ENCODE results near the gene RPS21.

RPS21 gene

DNA sequence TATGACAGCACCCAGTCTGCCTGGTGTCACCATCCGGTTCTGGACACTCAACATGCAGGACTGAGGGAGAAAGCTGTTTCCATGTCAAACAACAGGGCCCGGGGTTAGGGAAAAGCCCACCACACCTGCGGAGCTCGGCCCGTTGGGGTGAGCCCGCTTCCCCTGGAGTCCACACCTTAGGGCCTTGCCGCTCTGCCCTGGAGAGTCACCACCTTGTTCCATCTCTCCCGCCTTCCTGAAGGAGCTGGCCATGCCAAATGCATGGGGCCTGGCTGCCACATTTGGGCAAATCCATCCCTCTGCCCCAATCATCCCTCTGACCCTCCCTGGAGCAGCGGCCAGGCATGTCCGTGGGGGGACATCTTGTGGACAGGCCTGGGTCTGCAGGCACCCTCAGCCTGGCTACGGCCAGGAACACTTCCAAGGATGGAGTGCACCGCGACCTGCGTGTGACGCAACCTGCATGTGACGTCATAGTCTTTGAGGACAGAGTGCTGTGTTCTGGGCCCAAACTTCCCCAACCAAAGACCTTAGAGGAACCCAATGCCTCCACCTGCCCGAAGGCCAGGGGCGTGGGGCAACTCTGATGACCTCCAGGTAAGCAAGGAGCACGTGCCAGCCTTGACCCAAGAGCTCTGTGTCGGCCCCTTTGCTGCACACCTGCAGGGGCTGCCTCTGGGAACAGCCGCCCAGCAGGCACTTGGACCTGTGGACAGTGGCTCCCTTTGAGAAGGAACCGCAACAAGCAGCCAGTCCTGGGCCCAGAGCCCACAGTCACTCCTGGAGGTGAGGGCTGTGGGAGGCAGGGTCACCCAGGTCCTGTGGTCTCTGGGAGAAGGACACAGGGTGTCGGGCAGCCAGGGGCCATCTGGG is 18.4 kb downstream of the RPS21 start:
- ChIA-PET POLR2A (interaction anchor here (0.6 kb wide), 1 partner anchor 238 kb away, joined by 3 read pairs; no protein-coding TSS in a partner anchor), CTCF (interaction anchor here (0.6 to 1.9 kb wide), 2 partner anchors 17 to 23 kb away, joined by 4 read pairs; no protein-coding TSS in a partner anchor)

GRCh38 chr20:62405981-62406513 is 19.1 kb downstream of the RPS21 start:
- no peak for DNase-seq (ENCODE audit: extremely low spot score)
- POLR2A ChIA-PET, result interaction anchor here (0.6 kb wide), 1 partner anchor 237 kb away, joined by 3 read pairs; no protein-coding TSS in a partner anchor
- TF ChIP-seq, protein P1, sequence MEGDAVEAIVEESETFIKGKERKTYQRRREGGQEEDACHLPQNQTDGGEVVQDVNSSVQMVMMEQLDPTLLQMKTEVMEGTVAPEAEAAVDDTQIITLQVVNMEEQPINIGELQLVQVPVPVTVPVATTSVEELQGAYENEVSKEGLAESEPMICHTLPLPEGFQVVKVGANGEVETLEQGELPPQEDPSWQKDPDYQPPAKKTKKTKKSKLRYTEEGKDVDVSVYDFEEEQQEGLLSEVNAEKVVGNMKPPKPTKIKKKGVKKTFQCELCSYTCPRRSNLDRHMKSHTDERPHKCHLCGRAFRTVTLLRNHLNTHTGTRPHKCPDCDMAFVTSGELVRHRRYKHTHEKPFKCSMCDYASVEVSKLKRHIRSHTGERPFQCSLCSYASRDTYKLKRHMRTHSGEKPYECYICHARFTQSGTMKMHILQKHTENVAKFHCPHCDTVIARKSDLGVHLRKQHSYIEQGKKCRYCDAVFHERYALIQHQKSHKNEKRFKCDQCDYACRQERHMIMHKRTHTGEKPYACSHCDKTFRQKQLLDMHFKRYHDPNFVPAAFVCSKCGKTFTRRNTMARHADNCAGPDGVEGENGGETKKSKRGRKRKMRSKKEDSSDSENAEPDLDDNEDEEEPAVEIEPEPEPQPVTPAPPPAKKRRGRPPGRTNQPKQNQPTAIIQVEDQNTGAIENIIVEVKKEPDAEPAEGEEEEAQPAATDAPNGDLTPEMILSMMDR (IDR thresholded peaks at IDR 0.05; ENCODE audit: control extremely low read depth, extremely low read depth, low read depth, missing control alignments), result no peak
- CTCF ChIA-PET, result interaction anchor here (0.6 to 1.9 kb wide), 2 partner anchors 17 to 24 kb away, joined by 4 read pairs; no protein-coding TSS in a partner anchor

More for the DNA sequence above, 18.4 kb downstream of the RPS21 start:
- TF ChIP-seq, protein P1 (IDR thresholded peaks at IDR 0.05; ENCODE audit: control extremely low read depth, extremely low read depth, low read depth, missing control alignments), result no peak
- DNase-seq (ENCODE audit: extremely low spot score), result no peak

- TF ChIP-seq, protein P1 (IDR thresholded peaks at IDR 0.05; ENCODE audit: control extremely low read depth, extremely low read depth, low read depth, missing control alignments), result no peak
- CTCF ChIA-PET, result no interaction called here
- POLR2A ChIA-PET, result no interaction called here
These were observed 19.8 kb downstream of the RPS21 start for GRCh38 chr20:62406635-62407176.

DNA sequence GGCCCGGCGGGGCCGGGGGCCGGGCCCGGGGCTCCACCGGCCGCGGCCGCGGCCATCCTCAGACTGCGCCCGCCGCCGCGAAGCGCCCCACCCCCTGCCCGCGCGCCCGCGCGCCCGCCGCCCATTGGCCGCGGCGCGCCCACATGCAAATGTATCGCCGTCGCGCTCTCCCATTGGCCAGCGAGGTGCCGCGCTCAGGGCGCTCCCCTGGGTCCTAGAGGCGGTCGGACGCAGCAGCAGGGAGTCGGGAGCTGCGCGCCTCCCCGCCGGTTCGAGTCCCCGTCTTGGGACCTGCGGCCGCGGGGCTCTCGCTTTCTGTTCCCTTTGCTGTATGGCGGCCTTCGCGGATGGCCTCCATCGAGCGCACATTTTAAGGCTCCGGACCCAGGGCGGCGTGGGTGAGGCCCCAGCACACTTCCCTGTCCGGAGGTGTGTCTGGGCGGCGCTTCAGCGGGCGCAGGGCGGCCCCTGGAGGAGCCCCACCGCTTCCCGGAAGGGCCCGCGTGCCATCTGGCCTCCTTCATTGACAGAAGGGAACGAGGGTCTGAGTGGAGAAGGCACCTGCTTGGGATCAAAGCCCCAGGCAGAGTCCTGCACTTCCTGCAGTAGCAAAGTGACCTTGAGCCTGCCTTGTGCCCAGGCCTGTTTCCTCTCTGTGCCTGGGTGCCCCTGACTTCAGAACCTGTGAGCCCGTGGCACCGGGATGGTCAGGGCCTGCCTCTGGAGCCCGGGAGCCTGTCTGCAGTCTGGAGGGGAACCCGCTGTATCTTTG is 20.5 kb downstream of the RPS21 start, which contains the start of gene CABLES2:
Gene CABLES2, minus strand, starts transcription at position 65 of the 772 bp plus-strand sequence. Its CDS starts 9 bp downstream, at position 56.
- ChIA-PET POLR2A (no interaction called here), CTCF (interaction anchor here (0.8 kb wide), 1 partner anchor 25 kb away, joined by 3 read pairs; no protein-coding TSS in a partner anchor)
- peak; percentile 97 for DNase-seq (ENCODE audit: extremely low spot score)
- TF ChIP-seq, protein P1 (IDR thresholded peaks at IDR 0.05; ENCODE audit: control extremely low read depth, extremely low read depth, low read depth, missing control alignments), result no peak

More at GRCh38 chr20:62406635-62407176, 19.8 kb downstream of the RPS21 start:
- DNase-seq (ENCODE audit: extremely low spot score), result no peak

- no peak for DNase-seq (ENCODE audit: extremely low spot score)
- ChIA-PET POLR2A (no interaction called here), CTCF (interaction anchor here (0.8 to 1.5 kb wide), 2 partner anchors 26 to 400 kb away, joined by 3 read pairs; no protein-coding TSS in a partner anchor)
- TF ChIP-seq, protein P1 (IDR thresholded peaks at IDR 0.05; ENCODE audit: control extremely low read depth, extremely low read depth, low read depth, missing control alignments), result no peak
These were observed 21.2 kb downstream of the RPS21 start for GRCh38 chr20:62408055-62408454.
